Measurements from ENCODE around the gene TNFAIP3.
A peak's percentile ranks its signal among the peaks of the same experiment; 100 is the strongest.
"Not testable (repeated sequence)": the region's sequence is repeated elsewhere in the genome, so short reads cannot be mapped to it uniquely, and the experiment has no call there.

Gene TNFAIP3

DNA sequence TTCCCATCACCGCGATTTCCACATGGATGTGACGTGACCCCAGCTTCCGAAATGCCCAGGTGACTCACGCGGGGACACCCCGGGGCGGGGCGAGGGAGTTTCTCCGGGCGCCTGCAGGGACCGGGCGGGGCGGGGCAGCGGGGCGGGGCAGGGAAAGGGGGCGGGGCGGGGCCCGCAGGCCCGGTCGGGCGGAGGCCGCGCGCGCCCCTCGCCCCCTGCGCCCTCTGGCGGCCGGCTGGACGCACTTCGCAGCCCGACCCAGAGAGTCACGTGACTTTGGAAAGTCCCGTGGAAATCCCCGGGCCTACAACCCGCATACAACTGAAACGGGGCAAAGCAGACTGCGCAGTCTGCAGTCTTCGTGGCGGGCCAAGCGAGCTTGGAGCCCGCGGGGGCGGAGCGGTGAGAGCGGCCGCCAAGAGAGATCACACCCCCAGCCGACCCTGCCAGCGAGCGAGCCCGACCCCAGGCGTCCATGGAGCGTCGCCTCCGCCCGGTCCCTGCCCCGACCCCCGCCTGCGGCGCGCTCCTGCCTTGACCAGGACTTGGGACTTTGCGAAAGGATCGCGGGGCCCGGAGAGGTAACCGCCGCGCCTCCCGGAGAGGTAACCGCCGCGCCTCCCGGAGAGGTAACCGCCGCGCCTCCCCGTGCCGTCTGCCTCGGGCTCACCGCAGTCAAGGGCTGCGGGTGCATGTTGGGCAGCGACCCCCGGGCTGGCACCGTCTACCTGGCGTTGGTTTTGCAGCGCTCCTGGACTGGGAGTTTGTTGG, at the start of gene TNFAIP3:
Gene TNFAIP3 (plus strand): TSS at position 346 of the 771 bp plus-strand sequence. CDS start 3,969 bp downstream, outside the sequence.
- DNase-seq: peak; percentile 93

DNA sequence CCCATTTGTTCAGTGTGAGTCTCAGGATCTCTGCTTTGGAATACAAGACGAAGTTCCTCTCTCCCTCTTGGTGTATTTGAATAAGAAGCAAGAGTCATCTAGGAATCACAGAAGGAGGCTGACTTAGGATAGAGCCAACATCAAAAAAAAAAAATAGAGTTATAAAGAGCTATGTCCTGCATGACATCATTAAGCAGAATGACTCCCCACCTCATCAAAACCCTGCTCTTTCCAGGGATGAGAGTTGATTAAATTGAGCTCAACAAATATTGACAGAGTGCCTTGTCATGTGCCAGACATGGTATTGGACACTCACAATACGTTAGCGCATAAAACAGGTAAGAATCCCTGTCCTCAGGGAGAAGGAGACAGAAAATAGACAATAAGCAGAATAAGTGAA, 48.6 kb upstream of the TNFAIP3 start:
- no peak for DNase-seq

DNA sequence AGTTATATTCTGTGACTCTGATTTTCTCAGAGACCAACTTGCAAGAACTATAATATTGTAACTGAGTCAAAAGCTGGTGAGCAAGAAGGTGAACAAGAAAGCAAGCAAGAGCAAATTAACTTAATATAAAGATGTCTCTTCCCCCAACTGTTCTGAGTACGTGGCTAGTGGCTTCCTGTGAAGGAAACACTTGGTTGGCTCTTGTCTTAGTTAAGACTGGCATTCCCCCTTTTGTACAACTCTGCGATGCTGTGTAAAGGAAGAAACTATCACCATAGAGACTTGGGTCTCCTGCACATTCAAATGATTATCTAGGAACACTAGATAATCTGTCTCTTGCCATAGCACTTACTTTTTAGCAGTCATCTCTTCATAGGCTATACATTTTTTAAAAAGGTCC, 47.3 kb upstream of the TNFAIP3 start:
- no peak for DNase-seq

DNA sequence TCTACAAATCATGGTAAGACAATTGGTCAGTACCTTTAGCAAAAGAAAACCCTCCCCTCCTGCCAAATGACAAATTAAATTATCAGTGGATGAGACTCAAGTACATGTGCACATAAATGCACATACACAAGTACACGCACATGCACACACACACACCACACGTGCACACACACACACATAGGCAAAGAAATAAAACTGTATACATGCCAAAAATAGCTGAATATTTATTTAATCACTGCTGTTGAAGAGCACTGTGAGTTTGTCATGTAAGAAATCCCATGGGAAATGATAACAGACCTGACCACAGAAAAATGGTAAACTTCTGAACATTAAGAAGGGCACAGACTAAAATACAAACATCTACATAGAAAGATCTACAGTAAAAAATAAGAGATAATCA, 46.6 kb upstream of the TNFAIP3 start:
- DNase-seq: no peak

DNA sequence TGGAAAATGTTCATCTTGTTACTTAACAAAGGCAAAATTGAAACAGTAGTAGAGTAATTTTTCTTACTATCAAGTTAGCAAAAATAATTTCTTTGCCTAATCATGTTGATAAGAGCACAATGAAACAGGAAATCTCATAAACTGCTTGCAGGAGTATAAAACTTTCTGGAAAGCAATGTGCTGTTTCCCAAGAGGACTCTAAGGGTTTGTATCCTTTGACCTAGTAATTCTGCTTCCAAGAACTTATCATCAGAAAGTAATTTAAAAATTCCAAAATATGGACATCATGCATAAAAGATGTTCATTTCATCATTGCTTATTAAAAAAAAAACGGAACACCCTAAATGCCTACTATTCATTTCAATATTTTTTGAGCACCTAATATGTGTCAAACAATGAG, 46.1 kb upstream of the TNFAIP3 start:
- no peak for DNase-seq

DNA sequence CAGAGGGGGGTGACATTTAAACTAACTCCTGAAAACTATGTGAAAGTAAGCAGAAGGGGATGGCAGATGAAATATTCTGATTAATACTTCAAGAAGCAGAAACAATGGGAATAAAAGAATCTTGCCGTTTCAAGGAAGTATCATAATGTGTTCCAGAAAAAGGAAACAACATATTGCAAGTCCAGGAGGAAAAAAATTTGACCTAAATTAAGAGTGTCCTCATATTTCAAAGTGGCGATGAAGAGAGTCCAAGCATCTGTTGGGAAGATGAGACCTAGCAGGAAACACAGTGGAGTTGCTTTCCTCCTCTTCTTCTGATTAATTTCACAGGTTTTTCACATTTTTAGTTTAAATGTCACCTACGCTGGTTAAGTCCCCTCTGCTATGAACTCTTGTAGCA, 45.6 kb upstream of the TNFAIP3 start:
- no peak for DNase-seq

DNA sequence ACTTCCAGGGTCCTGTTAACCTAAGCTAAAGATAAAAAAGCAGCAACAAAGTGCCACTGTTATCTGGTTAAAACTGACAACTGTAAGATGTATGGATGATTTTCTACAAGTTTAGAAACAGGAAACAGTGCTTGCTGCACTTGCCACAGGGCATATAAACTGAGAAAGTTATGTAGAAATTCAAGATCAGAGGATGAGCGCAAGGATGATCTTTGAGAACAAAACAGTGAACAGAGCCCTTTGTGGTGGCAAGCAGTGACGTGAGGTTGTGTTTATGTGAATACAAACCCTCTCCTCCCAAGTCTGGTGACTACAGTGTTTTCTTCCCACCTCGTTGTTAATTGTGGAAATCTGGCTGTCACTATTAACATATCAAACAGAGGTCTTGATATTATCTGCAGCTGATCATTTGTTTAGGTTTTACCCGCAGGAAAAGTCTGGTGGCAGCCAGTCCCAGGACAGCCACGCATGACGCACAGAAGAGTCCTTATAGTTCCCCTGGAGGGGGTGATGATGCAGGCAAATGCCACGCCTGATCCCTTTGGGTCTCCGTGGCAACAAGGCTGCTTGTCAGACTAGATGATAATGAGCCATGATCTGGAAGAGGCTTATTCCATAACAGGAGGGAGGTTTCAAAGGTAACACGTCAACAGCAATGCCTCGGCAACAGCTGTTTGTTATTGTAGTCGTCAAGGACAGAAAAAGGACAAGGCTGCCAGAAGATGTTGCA, 43.1 kb upstream of the TNFAIP3 start:
- peak; percentile 59 for DNase-seq

DNA sequence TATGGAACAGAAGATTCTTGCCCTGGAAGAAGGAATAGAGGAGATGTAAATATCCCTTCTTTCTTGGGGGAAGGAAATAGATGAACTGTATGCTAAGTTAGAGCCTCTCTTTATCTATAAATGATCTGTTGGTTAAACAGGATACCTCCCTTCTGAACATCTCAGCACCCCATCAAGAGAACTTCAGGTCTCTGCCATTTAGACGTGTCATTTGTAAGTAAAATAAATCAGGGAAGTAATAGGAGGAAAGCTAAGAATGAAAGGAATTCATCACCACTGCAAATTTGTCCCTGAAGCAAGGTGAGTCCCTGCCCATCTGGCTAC, 42.5 kb upstream of the TNFAIP3 start:
- no peak for DNase-seq

DNA sequence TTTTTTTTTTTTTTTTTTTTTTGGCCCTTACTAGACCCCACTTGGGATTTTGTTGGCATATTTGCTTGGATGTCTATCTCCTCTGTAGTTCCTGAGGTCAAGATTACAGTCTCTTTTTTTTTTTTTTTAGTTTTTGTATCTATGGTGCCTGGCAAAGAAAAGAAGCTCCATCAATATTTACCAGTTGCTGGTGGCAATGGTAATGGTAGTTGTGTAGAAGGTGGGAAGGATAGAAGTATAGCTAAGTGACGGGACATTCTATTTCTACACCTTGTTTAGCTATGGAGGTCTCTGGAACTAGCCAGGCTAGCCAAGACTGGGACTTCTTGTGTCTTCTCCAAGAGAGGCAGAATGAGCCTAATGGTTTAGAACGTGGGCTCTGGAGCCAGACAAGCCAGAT, 42.2 kb upstream of the TNFAIP3 start:
- DNase-seq: no peak

DNA sequence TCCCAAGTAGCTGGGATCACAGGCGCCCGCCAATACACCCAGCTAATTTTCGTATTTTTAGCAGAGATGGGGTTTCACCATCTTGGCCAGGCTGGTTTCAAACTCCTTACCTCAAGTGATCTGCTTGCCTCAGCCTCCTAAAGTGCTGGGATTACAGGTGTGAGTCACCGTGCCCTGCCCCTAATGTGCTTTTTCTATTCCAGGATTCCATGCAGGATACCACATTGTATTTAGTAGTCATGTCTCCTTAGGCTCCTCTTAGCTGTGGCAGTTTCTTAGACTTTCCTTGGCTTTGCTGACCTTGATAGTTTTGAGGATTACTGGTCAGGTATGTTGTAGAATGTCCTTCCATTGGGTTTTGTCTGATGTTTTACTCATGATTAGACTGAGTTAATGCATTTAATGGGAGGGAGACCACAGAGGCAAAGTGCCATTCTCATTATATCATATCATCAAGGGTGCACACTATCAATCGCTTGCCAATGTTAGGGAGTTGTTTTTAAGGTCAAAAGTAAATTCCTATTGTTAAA, 39.6 kb upstream of the TNFAIP3 start:
- DNase-seq: no peak

DNA sequence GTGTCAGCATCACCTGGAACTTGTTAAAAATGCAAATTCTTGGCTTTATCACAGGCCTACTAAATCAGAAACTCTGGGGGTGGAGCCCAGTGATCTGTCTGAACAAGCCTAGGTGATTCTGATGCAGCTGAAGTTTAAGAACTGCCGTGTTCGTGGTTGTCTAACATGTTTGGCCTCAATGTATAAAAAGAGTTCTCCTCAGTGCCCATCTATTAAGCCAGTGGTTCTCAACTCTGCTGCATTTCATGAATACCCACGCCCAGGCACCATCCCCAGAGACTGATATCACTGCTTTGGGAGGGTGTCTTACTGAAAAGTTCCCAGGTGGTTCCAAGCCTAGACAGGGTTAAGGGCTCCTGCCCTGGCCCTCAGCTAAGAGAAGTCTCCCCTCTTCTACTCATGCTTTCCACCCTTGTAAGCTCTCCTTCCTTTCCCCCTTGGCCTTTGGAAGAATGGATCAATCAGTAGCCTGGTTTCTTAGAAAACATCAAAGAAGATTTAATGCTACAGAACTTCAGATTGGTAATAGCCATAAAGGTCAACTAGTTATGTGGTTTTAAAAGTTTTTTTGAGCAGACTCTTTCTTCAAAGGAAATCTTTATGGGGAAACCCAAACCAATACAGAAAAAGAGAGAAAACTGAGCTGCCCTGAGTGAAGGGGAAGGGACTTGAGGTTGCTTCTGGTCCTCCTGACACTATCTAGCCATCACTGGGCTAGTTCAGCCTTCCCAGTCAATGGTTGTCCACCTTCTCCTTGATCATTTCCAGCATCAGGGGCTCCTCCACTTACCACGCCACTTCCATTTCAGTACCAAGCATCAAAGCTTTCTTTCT, 38.9 kb upstream of the TNFAIP3 start:
- DNase-seq: no peak

DNA sequence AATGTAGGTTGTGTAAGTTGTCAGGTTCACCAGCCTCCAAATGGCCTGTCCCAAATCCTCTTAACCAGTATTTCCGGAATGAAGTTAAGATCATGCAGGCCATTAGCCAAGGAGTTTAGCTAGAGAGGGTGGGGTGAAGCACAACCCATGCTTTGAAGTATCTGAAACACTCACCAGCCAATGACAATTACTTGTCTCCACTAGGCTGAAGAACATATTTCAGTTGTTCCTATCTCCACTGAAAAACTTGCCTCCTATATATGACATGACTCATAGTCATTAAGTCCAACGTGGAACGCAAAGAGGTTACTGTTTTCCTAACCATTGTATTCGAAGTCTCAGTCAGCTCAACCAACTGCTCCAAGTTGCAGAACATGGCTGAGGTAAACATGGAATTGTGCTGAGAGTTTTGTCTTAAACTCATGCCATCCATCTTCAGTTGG, 37.4 kb upstream of the TNFAIP3 start:
- no peak for DNase-seq

DNA sequence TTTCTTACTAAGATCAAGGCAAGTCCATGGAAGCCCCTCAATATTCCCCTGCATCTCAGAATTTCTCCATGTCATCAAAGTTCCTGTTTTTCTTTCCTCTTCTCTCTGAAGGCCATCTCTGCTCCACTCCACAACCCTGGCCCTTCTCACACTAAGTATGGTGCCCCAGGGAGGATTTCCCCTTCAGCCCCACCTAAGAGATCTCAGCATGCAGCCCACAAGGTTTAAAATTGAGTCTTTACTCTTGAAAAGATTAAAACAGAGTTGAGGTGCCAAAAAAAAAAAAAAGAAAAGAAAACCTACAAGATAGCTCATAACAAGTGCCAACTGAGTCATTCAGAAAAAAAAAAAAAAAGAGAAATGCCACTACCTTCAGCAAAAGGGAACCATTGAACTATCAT, 36.5 kb upstream of the TNFAIP3 start:
- no peak for DNase-seq

DNA sequence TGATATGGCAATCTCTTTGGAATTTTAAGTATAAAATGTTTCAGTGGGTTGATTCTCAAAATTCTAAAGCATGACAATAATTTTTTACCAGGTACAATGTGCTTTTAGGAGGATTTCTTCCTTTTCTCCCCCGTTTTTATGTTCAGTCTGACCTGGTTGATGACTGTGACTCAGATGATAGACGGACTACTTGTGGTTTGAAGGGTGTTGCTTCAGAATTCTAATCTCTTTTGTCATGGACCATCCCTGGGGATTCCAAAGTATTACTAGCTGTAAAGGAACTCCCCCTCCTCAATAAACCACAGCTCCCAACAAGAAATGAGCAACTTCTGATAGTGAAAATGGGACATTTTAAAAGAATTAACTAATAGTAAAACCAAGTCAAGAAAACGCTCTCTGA, 34.9 kb upstream of the TNFAIP3 start:
- no peak for DNase-seq

DNA sequence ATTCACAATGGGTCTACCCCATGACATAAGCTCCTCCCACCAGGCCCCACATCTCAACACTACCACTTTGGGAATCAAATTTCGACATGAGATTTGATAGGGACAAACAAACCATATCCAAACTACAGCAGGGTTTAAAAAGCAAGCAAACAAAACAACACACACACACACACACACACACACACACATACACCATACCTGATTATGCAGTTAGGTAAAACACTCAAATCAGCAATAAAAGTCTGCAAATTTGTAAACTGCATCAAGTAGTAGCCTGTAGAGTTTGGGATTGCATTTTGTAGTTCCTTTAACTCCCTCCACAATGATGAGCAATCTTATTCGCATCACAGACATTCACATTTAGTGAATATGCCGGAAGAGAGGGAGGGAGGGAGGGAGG, 32.6 kb upstream of the TNFAIP3 start:
- DNase-seq: no peak

DNA sequence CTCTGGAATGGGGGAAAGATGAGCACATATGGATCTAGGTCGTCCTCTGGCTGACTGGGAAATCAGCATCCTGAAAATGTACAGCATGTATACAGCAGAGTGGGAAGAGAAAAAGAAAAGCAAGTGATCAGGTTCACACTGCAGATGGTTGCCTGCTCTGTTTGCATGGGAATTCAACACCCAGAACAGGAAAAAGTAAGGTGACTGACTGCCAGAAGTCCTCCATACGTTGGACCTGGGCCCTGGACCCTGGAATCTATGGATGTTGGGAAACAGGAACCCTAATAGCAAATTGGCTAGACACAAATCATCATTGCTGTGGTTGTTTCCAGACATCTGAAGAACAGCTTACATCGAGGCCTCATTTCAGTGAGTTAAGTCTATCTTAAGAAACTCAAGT, 30.3 kb upstream of the TNFAIP3 start:
- no peak for DNase-seq

DNA sequence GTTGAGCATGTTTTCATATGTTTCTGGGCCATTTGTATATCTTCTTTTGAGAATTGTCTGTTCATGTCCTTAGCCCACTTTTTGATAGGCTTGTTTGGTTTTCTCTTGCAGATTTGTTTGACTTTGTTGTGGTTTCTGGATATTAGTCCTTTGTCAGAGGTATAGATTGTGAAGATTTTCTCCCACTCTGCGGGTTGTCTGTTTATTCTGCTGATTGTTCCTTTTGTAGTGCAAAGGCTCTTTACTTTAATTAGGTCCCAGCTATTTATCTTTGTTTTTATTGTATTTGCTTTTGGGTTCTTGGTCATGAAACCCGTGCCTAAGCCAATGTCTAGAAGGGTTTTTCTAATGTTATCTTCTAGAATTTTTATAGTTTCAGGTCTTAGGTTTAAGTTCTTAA, 29.0 kb upstream of the TNFAIP3 start:
- DNase-seq: not testable (repeated sequence)

DNA sequence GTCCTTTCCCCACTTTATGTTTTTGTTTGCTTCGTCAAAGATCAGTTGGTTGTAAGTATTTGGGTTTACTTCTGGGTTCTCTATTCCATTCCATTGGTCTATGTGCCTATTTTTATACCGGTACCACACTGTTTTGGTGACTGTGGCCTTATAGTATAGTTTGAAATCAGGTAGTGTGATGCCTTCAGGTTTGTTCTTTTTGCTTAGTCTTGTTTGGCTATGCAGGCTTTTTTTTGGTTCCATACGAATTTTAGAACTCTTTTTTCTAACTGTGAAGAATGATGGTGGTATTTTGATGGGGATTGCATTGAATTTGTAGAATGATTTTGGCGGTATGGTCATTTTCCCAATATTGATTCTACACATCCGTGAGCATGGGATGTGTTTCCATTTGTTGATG, 28.5 kb upstream of the TNFAIP3 start:
- DNase-seq: not testable (repeated sequence)

DNA sequence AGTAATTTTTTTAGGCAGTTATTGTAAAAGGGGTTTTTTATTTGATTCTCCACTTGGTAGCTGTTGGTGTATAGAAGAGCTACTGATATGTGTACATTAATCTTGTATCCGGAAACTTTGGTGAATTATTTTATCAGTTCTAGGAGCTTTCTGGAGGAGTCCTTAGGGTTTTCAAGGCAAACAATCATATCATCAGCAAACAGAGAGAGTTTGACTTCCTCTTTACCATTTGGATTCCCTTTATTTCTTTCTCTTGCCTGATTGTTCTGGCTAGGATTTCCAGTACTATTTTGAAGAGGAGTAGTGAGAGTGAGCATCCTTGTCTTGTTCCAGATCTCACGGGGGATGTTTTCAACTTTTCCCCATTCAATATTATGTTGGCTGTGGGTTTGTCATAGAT, 28.0 kb upstream of the TNFAIP3 start:
- no peak for DNase-seq

DNA sequence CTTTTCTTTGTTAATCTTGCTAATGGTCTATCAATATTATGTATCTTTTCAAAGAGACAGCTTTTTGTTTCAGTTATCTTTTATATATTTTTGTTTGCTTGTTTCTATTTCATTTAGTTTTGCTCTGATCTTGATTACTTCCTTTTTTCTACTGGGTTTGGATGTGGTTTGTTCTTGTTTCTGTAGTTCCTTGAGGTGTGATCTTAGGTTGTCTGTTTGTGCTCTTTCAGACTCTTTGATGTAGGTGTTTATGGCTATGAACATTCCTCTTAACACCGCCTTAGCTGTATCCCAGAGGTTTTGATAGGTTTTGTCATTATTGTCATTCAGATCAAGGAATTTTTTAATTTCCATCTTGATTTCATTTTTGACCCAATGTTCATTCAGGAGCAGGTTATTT, 26.8 kb upstream of the TNFAIP3 start:
- DNase-seq: no peak

DNA sequence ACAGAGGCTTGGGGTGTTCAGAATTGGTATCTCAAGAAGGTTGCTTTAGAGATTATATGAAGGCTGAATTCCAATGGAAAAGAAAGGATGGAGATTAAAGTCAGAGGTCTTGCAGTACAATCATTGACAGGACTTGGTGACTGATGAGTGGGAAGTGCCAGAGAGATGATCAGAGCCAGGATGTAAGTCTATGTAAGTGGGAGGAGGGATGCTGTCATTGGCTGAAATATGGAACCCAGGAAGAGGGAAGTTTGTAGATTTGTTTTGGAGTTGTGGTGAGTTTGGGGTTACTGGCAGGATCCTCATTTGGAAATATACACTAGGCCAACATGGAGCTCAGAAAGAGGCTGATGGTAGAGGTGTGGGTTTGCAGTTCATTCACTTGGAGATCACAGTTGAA, 23.8 kb upstream of the TNFAIP3 start:
- no peak for DNase-seq

DNA sequence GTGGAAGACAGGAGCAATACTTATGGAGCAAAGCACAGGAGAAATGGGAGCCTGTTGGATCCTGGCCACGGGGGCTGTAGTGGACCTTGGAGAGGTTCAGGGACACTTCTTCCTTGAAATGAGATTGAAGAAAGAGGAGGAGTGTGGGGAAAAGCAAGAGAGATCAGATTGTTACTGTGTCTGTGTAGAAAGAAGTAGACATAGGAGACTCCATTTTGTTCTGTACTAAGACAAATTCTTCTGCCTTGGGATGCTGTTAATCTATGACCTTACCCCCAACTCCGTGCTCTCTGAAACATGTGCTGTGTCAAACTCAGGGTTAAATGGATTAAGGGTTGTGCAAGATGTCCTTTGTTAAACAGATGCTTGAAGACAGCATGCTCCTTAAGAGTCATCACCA, 22.7 kb upstream of the TNFAIP3 start:
- not testable (repeated sequence) for DNase-seq

DNA sequence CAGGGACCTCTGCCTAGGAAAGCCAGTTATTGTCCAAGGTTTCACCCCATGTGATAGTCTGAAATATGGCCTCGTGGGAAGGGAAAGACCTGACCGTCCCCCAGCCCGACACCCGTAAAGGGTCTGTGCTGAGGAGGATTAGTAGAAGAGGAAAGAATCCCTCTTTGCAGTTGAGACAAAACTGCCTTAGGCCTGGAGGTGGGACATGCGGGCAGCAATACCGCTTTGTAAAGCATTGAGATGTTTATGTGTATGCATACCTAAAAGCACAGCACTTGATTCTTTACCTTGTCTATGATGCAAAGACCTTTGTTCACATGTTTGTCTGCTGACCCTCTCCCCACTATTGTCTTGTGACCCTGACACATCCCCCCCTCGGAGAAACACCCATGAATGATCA, 22.3 kb upstream of the TNFAIP3 start:
- not testable (repeated sequence) for DNase-seq

DNA sequence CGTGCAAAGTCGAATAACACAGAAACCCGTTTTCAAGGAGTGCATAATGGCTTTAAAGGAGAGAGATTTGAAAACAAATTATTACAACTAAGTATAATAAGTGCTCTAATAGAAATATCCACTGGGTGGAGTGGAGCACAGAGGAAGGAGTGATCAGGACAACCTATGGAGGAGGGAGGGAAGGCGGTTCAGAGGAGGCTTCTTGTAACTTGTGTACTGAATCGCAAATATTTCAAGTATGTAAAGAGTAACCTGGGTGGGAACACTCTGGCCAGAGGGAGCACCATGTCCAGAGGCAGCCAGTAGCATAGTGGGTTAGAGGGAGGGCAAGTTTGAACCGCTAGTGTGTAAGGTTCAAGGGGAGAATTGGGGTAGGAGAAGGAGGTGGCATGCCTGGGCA, 21.6 kb upstream of the TNFAIP3 start:
- no peak for DNase-seq
